WTC11 (cell line): ENCODE data around the gene ZNF888.

Experiments
- ATF1 ChIP-seq: sonication (generic); formaldehyde crosslinking; IDR thresholded peaks from 2 replicates; pipeline ENCODE4 v1.8.1; 2023; ENCODE audit warnings: mild to moderate bottlenecking, moderate library complexity, missing genetic modification reagents
- ELF4 ChIP-seq: sonication (generic); formaldehyde crosslinking; IDR thresholded peaks from 2 replicates; pipeline ENCODE4 v1.8.1; 2022; ENCODE audit warnings: low read depth, mild to moderate bottlenecking, moderate library complexity, missing genetic modification reagents
- ZNF423 ChIP-seq: fragments of 250-450 bp; sonication (Bioruptor Pico); IDR thresholded peaks from 2 replicates; pipeline ENCODE4 v2.1.2; 2022; ENCODE audit warnings: mild to moderate bottlenecking, moderate library complexity
- TF ChIP-seq, protein P1 (sequence below): sonication (generic); formaldehyde crosslinking; IDR thresholded peaks from 2 replicates; pipeline ENCODE4 v1.8.1; 2023; ENCODE audit warnings: mild to moderate bottlenecking, missing genetic modification reagents, moderate library complexity
- TF ChIP-seq, protein P2 (sequence below): fragments of 200-600 bp; IDR thresholded peaks from 2 replicates; pipeline ENCODE4 v1.8.0; 2022; ENCODE audit warnings: antibody characterized with exemption
- TF ChIP-seq, protein P3 (sequence below): sonication (generic); formaldehyde crosslinking; IDR thresholded peaks from 2 replicates; pipeline ENCODE4 v1.8.1; 2022; ENCODE audit warnings: low read depth, mild to moderate bottlenecking, moderate library complexity, missing genetic modification reagents, borderline replicate concordance

DNA sequence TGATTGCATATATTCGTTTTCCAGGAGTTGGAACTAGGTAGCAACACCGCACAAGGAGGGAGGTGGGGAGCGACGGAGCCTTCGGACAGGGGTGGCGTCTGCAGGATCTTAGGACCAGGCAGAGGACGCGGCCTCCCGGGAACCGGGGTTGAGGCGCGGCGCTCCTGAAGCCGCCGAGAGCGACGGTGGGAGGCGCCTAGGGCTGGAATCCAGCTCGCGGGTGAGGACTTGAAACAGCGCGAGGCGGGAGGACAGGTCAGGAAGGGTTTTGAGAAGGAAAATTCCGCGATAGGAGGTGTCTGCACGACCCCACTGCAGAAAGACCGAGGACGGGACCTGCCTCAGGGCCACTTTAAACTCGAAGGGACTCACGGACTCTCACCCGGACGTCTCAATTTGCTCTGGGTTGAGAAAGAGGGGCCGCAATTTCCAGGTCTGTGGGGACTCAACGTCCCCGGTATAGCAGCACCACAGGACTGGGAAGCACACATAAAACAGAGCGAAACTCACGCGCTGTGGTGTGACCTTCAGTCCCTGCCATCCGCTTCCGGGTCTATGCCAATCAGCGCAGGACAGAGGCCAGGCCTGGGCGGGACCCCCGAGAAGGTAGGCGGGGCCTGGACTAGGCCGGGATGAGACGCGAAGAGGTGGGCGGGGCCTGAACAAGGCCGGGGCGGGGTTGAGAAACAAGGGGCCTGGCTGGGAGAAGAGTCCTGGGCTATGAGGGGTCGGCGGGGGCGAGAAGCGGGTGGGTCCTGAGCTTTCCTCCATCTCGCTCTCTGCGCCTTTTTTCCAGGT is 25.9 kb downstream of the ZNF888 start, which contains the start of gene ZNF320:
- TF ChIP-seq, protein P1, sequence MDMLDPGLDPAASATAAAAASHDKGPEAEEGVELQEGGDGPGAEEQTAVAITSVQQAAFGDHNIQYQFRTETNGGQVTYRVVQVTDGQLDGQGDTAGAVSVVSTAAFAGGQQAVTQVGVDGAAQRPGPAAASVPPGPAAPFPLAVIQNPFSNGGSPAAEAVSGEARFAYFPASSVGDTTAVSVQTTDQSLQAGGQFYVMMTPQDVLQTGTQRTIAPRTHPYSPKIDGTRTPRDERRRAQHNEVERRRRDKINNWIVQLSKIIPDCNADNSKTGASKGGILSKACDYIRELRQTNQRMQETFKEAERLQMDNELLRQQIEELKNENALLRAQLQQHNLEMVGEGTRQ (CRISPR knock-in tag): no peak
- TF ChIP-seq ATF1 (CRISPR knock-in tag) (no peak), ZNF423 (CRISPR knock-in tag) (no peak), ELF4 (no peak)
- TF ChIP-seq, protein P2, sequence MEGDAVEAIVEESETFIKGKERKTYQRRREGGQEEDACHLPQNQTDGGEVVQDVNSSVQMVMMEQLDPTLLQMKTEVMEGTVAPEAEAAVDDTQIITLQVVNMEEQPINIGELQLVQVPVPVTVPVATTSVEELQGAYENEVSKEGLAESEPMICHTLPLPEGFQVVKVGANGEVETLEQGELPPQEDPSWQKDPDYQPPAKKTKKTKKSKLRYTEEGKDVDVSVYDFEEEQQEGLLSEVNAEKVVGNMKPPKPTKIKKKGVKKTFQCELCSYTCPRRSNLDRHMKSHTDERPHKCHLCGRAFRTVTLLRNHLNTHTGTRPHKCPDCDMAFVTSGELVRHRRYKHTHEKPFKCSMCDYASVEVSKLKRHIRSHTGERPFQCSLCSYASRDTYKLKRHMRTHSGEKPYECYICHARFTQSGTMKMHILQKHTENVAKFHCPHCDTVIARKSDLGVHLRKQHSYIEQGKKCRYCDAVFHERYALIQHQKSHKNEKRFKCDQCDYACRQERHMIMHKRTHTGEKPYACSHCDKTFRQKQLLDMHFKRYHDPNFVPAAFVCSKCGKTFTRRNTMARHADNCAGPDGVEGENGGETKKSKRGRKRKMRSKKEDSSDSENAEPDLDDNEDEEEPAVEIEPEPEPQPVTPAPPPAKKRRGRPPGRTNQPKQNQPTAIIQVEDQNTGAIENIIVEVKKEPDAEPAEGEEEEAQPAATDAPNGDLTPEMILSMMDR: no peak
- TF ChIP-seq, protein P3, sequence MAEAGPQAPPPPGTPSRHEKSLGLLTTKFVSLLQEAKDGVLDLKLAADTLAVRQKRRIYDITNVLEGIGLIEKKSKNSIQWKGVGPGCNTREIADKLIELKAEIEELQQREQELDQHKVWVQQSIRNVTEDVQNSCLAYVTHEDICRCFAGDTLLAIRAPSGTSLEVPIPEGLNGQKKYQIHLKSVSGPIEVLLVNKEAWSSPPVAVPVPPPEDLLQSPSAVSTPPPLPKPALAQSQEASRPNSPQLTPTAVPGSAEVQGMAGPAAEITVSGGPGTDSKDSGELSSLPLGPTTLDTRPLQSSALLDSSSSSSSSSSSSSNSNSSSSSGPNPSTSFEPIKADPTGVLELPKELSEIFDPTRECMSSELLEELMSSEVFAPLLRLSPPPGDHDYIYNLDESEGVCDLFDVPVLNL: no peak
